ENCODE data around the gene MAD2L1BP. TPM values are rescaled to one million over a fixed set of nuclear protein-coding genes. Genes with fewer than 3 reads are reported as not detected.
"Not testable (repeated sequence)": the region's sequence is repeated elsewhere in the genome, so short reads cannot be mapped to it uniquely, and the experiment has no call there.

The MAD2L1BP gene
- total and polyA plus RNA-seq, 2 donors from 2014 or later = 19.0 to 31.0 TPM

DNA sequence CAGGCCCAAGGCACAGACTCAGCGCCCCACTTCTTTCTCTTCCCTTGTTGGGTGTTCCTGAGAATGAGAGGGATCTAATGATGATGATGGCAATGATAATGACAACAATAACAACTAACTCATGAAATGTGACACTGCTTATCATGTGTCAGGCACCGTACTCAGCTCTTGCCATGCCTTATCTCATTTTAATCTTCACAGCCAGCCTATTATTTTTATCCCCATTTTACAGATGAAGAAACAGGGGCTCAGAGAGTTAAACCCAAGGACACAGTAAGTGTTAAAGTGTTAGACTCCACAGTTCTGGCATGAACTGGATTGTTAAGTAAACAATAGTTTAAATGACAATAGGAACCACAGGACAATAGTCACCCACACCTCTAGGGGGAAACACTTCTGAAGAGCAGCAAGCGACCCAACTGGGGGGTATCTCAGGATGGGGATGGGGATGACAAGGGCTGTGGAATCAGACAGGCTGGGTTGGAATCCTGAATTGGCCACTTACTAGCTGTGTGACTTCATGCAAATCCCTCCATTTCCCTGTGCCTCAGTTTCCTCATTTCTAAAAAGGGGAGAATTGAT, 21.7 kb downstream of the MAD2L1BP start:
- Histone ChIP-seq H3K4me3 (ENCODE audit: low read length in 3 of 3) (no peak overlapping the region), H3K9me3 (ENCODE audit: control insufficient read depth in 2 of 3, insufficient read depth in 1 of 3, low read length in 3 of 3) (peaks cover 0 to 5% (median 0%) of the 10 kb centered on the region in 3 donors), H3K4me1 (ENCODE audit: control insufficient read depth in 2 of 3, insufficient read depth in 2 of 3, low read depth in 1 of 3, low read length in 3 of 3) (no peaks in the 10 kb centered on the region), H3K27me3 (ENCODE audit: control insufficient read depth, insufficient read depth, low read length) (no peaks in the 10 kb centered on the region), H3K27ac (ENCODE audit: low read depth in 2 of 2, low read length in 2 of 2) (no peak overlapping the region), H3K36me3 (ENCODE audit: control insufficient read depth in 2 of 3, insufficient read depth in 3 of 3, low read length in 3 of 3) (no peaks in the 10 kb centered on the region), H3K9ac (ENCODE audit: low read length in 3 of 3) (no peak overlapping the region)
- intact Hi-C loops (cut with DNase I) = no loop called here
- FAIRE-seq = no peak
- DNase-seq = no peak
- TF ChIP-seq, protein P1, sequence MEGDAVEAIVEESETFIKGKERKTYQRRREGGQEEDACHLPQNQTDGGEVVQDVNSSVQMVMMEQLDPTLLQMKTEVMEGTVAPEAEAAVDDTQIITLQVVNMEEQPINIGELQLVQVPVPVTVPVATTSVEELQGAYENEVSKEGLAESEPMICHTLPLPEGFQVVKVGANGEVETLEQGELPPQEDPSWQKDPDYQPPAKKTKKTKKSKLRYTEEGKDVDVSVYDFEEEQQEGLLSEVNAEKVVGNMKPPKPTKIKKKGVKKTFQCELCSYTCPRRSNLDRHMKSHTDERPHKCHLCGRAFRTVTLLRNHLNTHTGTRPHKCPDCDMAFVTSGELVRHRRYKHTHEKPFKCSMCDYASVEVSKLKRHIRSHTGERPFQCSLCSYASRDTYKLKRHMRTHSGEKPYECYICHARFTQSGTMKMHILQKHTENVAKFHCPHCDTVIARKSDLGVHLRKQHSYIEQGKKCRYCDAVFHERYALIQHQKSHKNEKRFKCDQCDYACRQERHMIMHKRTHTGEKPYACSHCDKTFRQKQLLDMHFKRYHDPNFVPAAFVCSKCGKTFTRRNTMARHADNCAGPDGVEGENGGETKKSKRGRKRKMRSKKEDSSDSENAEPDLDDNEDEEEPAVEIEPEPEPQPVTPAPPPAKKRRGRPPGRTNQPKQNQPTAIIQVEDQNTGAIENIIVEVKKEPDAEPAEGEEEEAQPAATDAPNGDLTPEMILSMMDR (IDR thresholded peaks at IDR 0.05; ENCODE audit: borderline replicate concordance, extremely low read depth, insufficient read depth) = no peak

DNA sequence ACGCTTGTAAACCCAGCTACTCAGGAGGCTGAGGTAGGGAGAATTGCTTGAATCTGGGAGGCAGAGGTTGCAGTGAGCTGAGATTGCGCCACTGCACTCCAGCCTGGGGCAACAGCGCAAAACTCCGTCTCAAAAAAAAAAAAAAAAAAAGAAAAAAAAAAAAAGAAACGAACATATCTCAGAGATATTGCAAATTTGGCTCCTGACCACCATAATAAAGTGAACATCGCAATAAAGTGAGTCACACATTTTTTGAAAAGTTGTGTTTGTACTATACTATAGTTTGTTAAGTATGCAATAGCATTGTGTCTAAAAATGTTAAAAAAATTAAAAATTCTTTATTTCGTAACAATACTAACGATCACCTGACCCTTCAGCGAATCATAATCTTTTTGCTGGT, 22.5 kb downstream of the MAD2L1BP start:
- Histone ChIP-seq H3K36me3 (ENCODE audit: control insufficient read depth in 2 of 3, insufficient read depth in 3 of 3, low read length in 3 of 3) (no peaks in the 10 kb centered on the region), H3K9ac (ENCODE audit: low read length in 3 of 3) (no peak overlapping the region), H3K4me1 (ENCODE audit: control insufficient read depth in 2 of 3, insufficient read depth in 2 of 3, low read depth in 1 of 3, low read length in 3 of 3) (no peaks in the 10 kb centered on the region), H3K4me3 (ENCODE audit: low read length in 3 of 3) (no peak overlapping the region), H3K27me3 (ENCODE audit: control insufficient read depth, insufficient read depth, low read length) (no peaks in the 10 kb centered on the region), H3K27ac (ENCODE audit: low read depth in 2 of 2, low read length in 2 of 2) (no peak overlapping the region), H3K9me3 (ENCODE audit: control insufficient read depth in 2 of 3, insufficient read depth in 1 of 3, low read length in 3 of 3) (peaks cover 0 to 5% (median 0%) of the 10 kb centered on the region in 3 donors)
- TF ChIP-seq, protein P1 (IDR thresholded peaks at IDR 0.05; ENCODE audit: borderline replicate concordance, extremely low read depth, insufficient read depth) = no peak
- no peak for DNase-seq
- intact Hi-C loops (cut with DNase I) = no loop called here
- FAIRE-seq = no peak

DNA sequence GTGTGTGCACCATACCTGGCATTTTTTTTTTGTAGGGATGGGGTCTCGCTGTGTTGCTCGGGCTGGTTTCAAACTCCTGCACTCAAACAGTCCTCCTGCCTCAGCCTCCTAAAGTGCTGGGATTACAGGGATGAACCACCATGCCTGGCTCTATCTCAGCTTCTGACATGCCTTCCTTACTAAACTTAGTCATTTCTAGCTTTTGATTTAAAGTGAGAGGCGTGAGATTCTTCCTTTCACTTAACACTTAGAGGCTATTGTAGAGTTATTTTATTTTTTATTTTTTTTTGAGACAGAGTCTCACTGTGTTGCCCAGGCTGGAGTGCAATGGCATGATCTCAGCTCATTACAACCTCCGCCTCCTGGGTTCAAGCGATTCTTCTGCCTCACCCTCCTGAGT, 27.3 kb downstream of the MAD2L1BP start:
- H3K9ac ChIP-seq (ENCODE audit: low read length in 3 of 3); H3K27ac ChIP-seq (ENCODE audit: low read depth in 2 of 2, low read length in 2 of 2); H3K36me3 ChIP-seq (ENCODE audit: control insufficient read depth in 2 of 3, insufficient read depth in 3 of 3, low read length in 3 of 3); H3K9me3 ChIP-seq (ENCODE audit: control insufficient read depth in 2 of 3, insufficient read depth in 1 of 3, low read length in 3 of 3); H3K4me3 ChIP-seq (ENCODE audit: low read length in 3 of 3); FAIRE-seq; H3K27me3 ChIP-seq (ENCODE audit: control insufficient read depth, insufficient read depth, low read length); DNase-seq: not testable (repeated sequence)
- intact Hi-C loops (cut with DNase I) = loop anchor here (10.0 kb wide), 1 partner anchor 102 kb away; no protein-coding TSS in a partner anchor
- peaks cover 0 to 11% (median 8%) of the 10 kb centered on the region in 3 donors for H3K4me1 ChIP-seq (ENCODE audit: control insufficient read depth in 2 of 3, insufficient read depth in 2 of 3, low read depth in 1 of 3, low read length in 3 of 3)

DNA sequence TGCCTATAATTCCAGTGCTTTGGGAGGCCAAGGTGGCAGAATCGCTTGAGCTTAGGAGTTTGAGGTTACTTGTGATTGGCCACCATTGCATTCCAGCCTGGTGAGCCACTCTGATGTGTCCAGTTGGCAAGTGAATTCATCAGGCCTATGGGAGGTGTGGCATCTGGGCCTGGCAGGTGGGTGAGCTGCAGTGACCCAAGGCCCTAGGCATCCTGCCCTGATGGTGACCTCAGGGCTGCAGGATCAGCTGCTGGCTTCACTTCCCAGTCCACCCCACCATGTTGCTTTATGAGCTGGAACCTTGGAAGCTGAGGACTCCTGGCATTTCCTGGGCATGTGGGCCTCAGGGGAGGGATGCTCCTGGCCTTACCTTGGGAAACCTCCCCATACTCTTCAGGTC, 29.7 kb downstream of the MAD2L1BP start:
- DNase-seq (no peak), FAIRE-seq (no peak)
- Histone ChIP-seq H3K27me3 (ENCODE audit: control insufficient read depth, insufficient read depth, low read length) (no peaks in the 10 kb centered on the region), H3K4me1 (ENCODE audit: control insufficient read depth in 2 of 3, insufficient read depth in 2 of 3, low read depth in 1 of 3, low read length in 3 of 3) (peaks cover 3 to 17% (median 15%) of the 10 kb centered on the region in 3 donors), H3K36me3 (ENCODE audit: control insufficient read depth in 2 of 3, insufficient read depth in 3 of 3, low read length in 3 of 3) (no peaks in the 10 kb centered on the region), H3K9ac (ENCODE audit: low read length in 3 of 3) (no peak overlapping the region), H3K9me3 (ENCODE audit: control insufficient read depth in 2 of 3, insufficient read depth in 1 of 3, low read length in 3 of 3) (peaks cover 0 to 5% (median 0%) of the 10 kb centered on the region in 3 donors), H3K4me3 (ENCODE audit: low read length in 3 of 3) (no peak overlapping the region), H3K27ac (ENCODE audit: low read depth in 2 of 2, low read length in 2 of 2) (no peak overlapping the region)
- intact Hi-C loops (cut with DNase I) = loop anchor here (5.0 to 10.0 kb wide), 2 partner anchors 99 to 417 kb away; no protein-coding TSS in a partner anchor
- TF ChIP-seq, protein P1 (IDR thresholded peaks at IDR 0.05; ENCODE audit: borderline replicate concordance, extremely low read depth, insufficient read depth) = no peak

Measured in kidney (tissue), 14 donors.